Measurements from ENCODE around the gene OCLN. TPM values are rescaled to one million over a fixed set of nuclear protein-coding genes. Genes with fewer than 3 reads are reported as not detected.

The OCLN gene
- total RNA-seq, 1 donor from 2014 or later = 136 TPM

GRCh38 chr5:69519285-69519684 is 26.7 kb downstream of the OCLN start:
- Histone ChIP-seq H3K4me1 (peaks cover 22% of the 10 kb centered on the region), H3K36me3 (no peaks in the 10 kb centered on the region), H3K27me3 (no peaks in the 10 kb centered on the region), H3K27ac (peak overlapping the region; percentile 45), H3K9me3 (no peaks in the 10 kb centered on the region), H3K4me3 (no peak overlapping the region)
- intact Hi-C loops (cut with DNase I) = no loop called here
- DNase-seq = no peak
- no peak for ATAC-seq
- TF ChIP-seq CTCF (IDR thresholded peaks at IDR 0.05) = no peak

DNA sequence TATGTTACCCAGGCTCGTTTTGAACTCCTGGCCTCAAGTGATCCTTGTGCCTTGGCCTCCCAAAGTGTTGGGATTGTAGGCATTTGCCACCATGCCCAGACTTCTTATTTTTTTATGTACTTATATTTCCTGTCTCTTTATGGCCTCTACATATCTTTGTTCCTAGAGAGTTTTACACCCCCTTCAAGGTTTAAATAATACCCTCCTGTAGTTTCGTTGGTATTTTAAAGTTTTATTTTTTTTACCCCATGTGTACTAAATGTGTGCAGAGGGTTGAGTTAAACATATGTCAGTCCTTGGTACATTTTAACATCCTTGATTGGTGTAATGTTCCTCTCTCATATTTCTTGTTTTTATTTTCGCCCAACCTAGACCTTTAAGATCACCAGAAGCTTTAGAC is 29.4 kb downstream of the OCLN start:
- Histone ChIP-seq H3K4me3 (no peak overlapping the region), H3K27me3 (no peaks in the 10 kb centered on the region), H3K4me1 (peaks cover 22% of the 10 kb centered on the region), H3K36me3 (no peaks in the 10 kb centered on the region), H3K9me3 (no peaks in the 10 kb centered on the region), H3K27ac (no peak overlapping the region)
- intact Hi-C loops (cut with DNase I) = no loop called here
- no peak for ATAC-seq
- TF ChIP-seq CTCF (IDR thresholded peaks at IDR 0.05) = no peak
- DNase-seq = no peak

- H3K27ac ChIP-seq = no peak overlapping the region
- ATAC-seq (no peak), DNase-seq (no peak)
- intact Hi-C loops (cut with DNase I) = no loop called here
- H3K4me1 ChIP-seq = peaks cover 8% of the 10 kb centered on the region
- no peak for TF ChIP-seq CTCF (IDR thresholded peaks at IDR 0.05)
- H3K36me3 ChIP-seq = no peaks in the 10 kb centered on the region
- H3K4me3 ChIP-seq = no peak overlapping the region
- no peaks in the 10 kb centered on the region for H3K9me3 ChIP-seq
- H3K27me3 ChIP-seq = no peaks in the 10 kb centered on the region
Observed at GRCh38 chr5:69525490-69525889, 32.9 kb downstream of the OCLN start.

GRCh38 chr5:69526660-69527059 is 34.1 kb downstream of the OCLN start:
- Histone ChIP-seq H3K4me3 (no peak overlapping the region), H3K9me3 (no peaks in the 10 kb centered on the region), H3K27ac (no peak overlapping the region), H3K27me3 (no peaks in the 10 kb centered on the region), H3K36me3 (no peaks in the 10 kb centered on the region), H3K4me1 (peaks cover 14% of the 10 kb centered on the region)
- DNase-seq (no peak), ATAC-seq (no peak)
- intact Hi-C loops (cut with DNase I) = no loop called here
- no peak for TF ChIP-seq CTCF (IDR thresholded peaks at IDR 0.05)

DNA sequence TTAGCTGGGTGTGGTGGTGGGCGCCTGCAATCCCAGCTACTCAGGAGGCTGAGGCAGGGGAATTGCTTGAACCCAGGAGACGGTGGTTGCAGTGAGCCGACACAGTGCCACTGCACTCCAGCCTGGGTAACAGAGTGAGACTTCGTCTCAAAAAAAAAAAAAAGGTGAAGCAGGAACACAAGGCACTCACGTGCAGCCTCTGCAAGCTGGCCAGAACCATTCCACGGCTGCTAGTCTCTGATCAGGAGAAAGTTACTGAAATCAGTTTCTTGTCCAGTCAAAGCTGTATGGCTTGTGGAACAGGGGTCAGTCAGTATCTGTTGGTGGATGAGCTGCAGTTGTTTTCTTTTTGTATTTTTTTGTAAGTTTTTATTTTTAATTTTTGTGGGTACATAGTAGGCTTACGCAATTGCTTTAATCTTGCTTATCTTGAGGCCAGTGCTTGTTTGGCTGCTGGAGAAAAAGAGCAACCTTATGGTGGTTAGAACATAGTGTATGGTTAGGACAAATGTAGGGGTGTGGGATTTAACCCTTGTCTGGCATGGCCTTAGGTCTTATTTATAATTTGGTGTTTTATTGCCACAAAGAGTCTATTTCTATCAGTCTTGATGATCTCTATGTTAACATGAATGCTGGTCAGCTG is 34.7 kb downstream of the OCLN start:
- intact Hi-C loops (cut with DNase I) = no loop called here
- no peak overlapping the region for H3K4me3 ChIP-seq
- no peak overlapping the region for H3K27ac ChIP-seq
- ATAC-seq (peak; percentile 35), DNase-seq (no peak)
- no peaks in the 10 kb centered on the region for H3K27me3 ChIP-seq
- no peak for TF ChIP-seq CTCF (IDR thresholded peaks at IDR 0.05)
- H3K4me1 ChIP-seq = peaks cover 18% of the 10 kb centered on the region
- no peaks in the 10 kb centered on the region for H3K9me3 ChIP-seq
- H3K36me3 ChIP-seq = no peaks in the 10 kb centered on the region

- DNase-seq (no peak), ATAC-seq (peak; percentile 53)
- Histone ChIP-seq H3K9me3 (no peaks in the 10 kb centered on the region), H3K36me3 (no peaks in the 10 kb centered on the region), H3K27me3 (no peaks in the 10 kb centered on the region), H3K4me1 (peaks cover 18% of the 10 kb centered on the region), H3K4me3 (no peak overlapping the region), H3K27ac (no peak overlapping the region)
- intact Hi-C loops (cut with DNase I) = no loop called here
- TF ChIP-seq CTCF (IDR thresholded peaks at IDR 0.05) = no peak
Observed at GRCh38 chr5:69528035-69528434, 35.4 kb downstream of the OCLN start.

Data from upper lobe of right lung (tissue), 1 donor.